ENCODE results near the gene SLC1A3.

Gene SLC1A3

GRCh38 chr5:36734422-36734821 lies 128.0 kb downstream of the SLC1A3 start:
- TF ChIP-seq RAD21 (IDR thresholded peaks at IDR 0.05; ENCODE audit: low read depth): peak; percentile 47
- TF ChIP-seq ZBTB7A (IDR thresholded peaks at IDR 0.05; ENCODE audit: low read depth): no peak

- no peak for TF ChIP-seq CEBPB (IDR thresholded peaks at IDR 0.05)
- TF ChIP-seq CREB1 (IDR thresholded peaks at IDR 0.05; ENCODE audit: low read depth): no peak
- TF ChIP-seq EP300 (IDR thresholded peaks at IDR 0.05; ENCODE audit: borderline replicate concordance): no peak
- TF ChIP-seq FOXM1 (IDR thresholded peaks at IDR 0.05; ENCODE audit: borderline replicate concordance, low read depth): no peak
- no peak for TF ChIP-seq ZBTB7A (IDR thresholded peaks at IDR 0.05; ENCODE audit: low read depth)
- TF ChIP-seq YY1 (IDR thresholded peaks at IDR 0.05; ENCODE audit: low read depth): no peak
- TF ChIP-seq USF1 (IDR thresholded peaks at IDR 0.05): no peak
- TF ChIP-seq TCF12 (IDR thresholded peaks at IDR 0.05; ENCODE audit: low read depth): no peak
- no peak for TF ChIP-seq REST (IDR thresholded peaks at IDR 0.05; ENCODE audit: low read depth)
- TF ChIP-seq MAX (IDR thresholded peaks at IDR 0.05): no peak
- TF ChIP-seq NFIC (IDR thresholded peaks at IDR 0.05): no peak
- no peak for TF ChIP-seq EGR1 (IDR thresholded peaks at IDR 0.05)
- no peak for TF ChIP-seq TEAD4 (IDR thresholded peaks at IDR 0.05)
- TF ChIP-seq RAD21 (IDR thresholded peaks at IDR 0.05; ENCODE audit: low read depth): no peak
- no peak for TF ChIP-seq TAF1 (IDR thresholded peaks at IDR 0.05; ENCODE audit: low read depth)
Observed at GRCh38 chr5:36735891-36736290, 129.5 kb downstream of the SLC1A3 start.
